Liver (tissue), 3 donors: ENCODE results near the gene SH3GL1.

ENCODE experiments used
- ATF3 ChIP-seq: IDR thresholded peaks from 2 replicates; pipeline ENCODE4 v1.6.1; 2016; ENCODE audit warnings: antibody characterized with exemption
- CTCF ChIP-seq: fragments of 150-350 bp; IDR thresholded peaks from 2 replicates; pipeline ENCODE4 v1.5.1; 2017; ENCODE audit warnings: improper control_type of control experiment, low read depth, low read length; ENCODE audit not compliant: missing input control
- FOXA2 ChIP-seq: IDR thresholded peaks from 2 replicates; pipeline ENCODE4 v1.6.1; 2016; ENCODE audit warnings: antibody characterized with exemption
- JUND ChIP-seq, 2 donors: IDR thresholded peaks; 2 replicates each; pipeline ENCODE4 v1.6.1; 2016; ENCODE audit warnings: antibody characterized with exemption in 2 of 2
- RAD21 ChIP-seq, 2 donors: IDR thresholded peaks; 2 replicates each; pipeline ENCODE4 v1.6.1; 2016; ENCODE audit warnings: antibody characterized with exemption in 2 of 2, mild to moderate bottlenecking in 2 of 2
- SP1 ChIP-seq: IDR thresholded peaks from 2 replicates; pipeline ENCODE4 v1.6.1; 2018; ENCODE audit warnings: antibody characterized with exemption, mild to moderate bottlenecking
- TAF1 ChIP-seq: conservative IDR thresholded peaks from 2 replicates; pipeline ENCODE4 v1.6.1; 2016; ENCODE audit warnings: antibody characterized with exemption, mild to moderate bottlenecking
- YY1 ChIP-seq: IDR thresholded peaks from 2 replicates; pipeline ENCODE4 v1.6.1; 2016; ENCODE audit warnings: antibody characterized with exemption, mild to moderate bottlenecking
- TF ChIP-seq, protein P1 (sequence below): IDR thresholded peaks from 2 replicates; pipeline ENCODE4 v1.6.1; 2016; ENCODE audit warnings: antibody characterized with exemption, mild to moderate bottlenecking
- TF ChIP-seq, protein P2 (sequence below): IDR thresholded peaks from 2 replicates; pipeline ENCODE4 v1.6.1; 2016; ENCODE audit warnings: antibody characterized with exemption
- TF ChIP-seq, protein P3 (sequence below): IDR thresholded peaks from 2 replicates; pipeline ENCODE4 v1.6.1; 2016; ENCODE audit warnings: antibody characterized with exemption
- donor health status: healthy.
- donor health status: healthy.

DNA sequence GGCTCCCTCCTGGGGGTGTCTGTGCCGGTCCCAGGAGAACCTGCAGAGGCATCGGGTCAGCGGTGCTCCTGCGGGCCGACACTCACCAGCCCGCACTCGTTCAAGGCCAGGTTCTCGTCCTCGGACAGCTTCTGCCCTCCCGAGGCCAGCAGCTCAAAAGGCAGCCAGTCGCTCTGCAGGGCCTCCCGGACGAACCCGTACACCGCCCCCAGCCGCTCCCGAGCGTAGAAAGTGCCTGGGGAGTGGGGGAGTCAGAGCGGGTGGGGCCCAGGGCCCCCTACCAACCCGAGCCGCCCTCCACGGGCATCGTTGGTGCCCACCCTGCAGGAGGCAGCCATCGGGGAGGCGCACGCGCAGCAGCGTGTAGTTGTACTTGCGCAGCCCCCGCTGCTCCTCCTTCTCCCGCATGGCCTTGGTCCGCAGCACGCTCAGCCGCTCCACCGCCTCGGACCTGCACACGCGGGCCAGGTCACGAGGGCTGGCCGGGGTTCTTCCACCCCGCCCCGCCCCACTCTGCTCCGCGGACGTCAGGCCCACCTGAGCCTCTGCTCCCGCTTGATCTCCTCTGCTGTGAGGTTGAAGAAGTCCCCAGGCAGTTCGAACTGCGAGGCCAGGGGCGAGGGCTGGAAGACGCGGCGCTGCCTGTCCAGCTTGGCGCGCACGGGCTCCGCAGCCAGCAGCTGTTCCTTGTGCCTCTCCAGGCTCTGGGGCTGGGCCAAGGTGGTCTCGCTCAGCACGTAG is 45.8 kb upstream of the SH3GL1 start:
- TF ChIP-seq, protein P1, sequence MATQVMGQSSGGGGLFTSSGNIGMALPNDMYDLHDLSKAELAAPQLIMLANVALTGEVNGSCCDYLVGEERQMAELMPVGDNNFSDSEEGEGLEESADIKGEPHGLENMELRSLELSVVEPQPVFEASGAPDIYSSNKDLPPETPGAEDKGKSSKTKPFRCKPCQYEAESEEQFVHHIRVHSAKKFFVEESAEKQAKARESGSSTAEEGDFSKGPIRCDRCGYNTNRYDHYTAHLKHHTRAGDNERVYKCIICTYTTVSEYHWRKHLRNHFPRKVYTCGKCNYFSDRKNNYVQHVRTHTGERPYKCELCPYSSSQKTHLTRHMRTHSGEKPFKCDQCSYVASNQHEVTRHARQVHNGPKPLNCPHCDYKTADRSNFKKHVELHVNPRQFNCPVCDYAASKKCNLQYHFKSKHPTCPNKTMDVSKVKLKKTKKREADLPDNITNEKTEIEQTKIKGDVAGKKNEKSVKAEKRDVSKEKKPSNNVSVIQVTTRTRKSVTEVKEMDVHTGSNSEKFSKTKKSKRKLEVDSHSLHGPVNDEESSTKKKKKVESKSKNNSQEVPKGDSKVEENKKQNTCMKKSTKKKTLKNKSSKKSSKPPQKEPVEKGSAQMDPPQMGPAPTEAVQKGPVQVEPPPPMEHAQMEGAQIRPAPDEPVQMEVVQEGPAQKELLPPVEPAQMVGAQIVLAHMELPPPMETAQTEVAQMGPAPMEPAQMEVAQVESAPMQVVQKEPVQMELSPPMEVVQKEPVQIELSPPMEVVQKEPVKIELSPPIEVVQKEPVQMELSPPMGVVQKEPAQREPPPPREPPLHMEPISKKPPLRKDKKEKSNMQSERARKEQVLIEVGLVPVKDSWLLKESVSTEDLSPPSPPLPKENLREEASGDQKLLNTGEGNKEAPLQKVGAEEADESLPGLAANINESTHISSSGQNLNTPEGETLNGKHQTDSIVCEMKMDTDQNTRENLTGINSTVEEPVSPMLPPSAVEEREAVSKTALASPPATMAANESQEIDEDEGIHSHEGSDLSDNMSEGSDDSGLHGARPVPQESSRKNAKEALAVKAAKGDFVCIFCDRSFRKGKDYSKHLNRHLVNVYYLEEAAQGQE = no peak
- no peak for TF ChIP-seq SP1
- no peak for TF ChIP-seq CTCF
- TF ChIP-seq, protein P2, sequence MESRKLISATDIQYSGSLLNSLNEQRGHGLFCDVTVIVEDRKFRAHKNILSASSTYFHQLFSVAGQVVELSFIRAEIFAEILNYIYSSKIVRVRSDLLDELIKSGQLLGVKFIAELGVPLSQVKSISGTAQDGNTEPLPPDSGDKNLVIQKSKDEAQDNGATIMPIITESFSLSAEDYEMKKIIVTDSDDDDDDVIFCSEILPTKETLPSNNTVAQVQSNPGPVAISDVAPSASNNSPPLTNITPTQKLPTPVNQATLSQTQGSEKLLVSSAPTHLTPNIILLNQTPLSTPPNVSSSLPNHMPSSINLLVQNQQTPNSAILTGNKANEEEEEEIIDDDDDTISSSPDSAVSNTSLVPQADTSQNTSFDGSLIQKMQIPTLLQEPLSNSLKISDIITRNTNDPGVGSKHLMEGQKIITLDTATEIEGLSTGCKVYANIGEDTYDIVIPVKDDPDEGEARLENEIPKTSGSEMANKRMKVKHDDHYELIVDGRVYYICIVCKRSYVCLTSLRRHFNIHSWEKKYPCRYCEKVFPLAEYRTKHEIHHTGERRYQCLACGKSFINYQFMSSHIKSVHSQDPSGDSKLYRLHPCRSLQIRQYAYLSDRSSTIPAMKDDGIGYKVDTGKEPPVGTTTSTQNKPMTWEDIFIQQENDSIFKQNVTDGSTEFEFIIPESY = no peak
- TF ChIP-seq FOXA2 = no peak
- no peak for TF ChIP-seq RAD21 (IDR thresholded peaks at IDR 0.05)
- no peak for TF ChIP-seq TAF1
- TF ChIP-seq, protein P3, sequence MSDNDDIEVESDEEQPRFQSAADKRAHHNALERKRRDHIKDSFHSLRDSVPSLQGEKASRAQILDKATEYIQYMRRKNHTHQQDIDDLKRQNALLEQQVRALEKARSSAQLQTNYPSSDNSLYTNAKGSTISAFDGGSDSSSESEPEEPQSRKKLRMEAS = no peak
- TF ChIP-seq YY1 = no peak
- TF ChIP-seq JUND (IDR thresholded peaks at IDR 0.05) = no peak
- TF ChIP-seq ATF3 = no peak
